ENCODE results near the gene MAST1.

DNA sequence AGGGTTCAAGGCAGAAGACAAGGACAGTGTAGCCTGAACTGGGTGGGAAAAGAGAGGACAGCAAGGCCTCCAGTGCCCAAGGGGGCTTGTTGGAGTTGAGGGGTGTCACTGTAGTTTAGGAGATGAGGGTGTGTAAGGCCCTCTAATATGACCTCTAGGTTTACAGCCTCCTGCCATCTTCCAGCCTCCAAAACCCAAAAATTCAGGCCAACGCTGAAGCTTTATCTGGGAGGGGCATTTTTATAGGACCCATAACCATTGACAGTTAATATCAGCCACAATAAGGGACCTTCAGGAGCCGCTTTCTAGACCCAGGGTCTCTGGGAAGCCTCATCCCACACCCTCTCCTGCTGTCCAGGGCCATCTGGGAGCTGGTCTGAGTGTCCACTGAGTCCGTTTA, 45.9 kb downstream of the MAST1 start:
- TF ChIP-seq, protein P1, sequence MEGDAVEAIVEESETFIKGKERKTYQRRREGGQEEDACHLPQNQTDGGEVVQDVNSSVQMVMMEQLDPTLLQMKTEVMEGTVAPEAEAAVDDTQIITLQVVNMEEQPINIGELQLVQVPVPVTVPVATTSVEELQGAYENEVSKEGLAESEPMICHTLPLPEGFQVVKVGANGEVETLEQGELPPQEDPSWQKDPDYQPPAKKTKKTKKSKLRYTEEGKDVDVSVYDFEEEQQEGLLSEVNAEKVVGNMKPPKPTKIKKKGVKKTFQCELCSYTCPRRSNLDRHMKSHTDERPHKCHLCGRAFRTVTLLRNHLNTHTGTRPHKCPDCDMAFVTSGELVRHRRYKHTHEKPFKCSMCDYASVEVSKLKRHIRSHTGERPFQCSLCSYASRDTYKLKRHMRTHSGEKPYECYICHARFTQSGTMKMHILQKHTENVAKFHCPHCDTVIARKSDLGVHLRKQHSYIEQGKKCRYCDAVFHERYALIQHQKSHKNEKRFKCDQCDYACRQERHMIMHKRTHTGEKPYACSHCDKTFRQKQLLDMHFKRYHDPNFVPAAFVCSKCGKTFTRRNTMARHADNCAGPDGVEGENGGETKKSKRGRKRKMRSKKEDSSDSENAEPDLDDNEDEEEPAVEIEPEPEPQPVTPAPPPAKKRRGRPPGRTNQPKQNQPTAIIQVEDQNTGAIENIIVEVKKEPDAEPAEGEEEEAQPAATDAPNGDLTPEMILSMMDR (IDR thresholded peaks at IDR 0.05 in 4 of 5, conservative IDR thresholded peaks at IDR 0.05 in 1 of 5) = no peak
- no peak for TF ChIP-seq POLR2A (IDR thresholded peaks at IDR 0.05)
